K562 (cell line): ENCODE data around the gene EBF4. TPM values are rescaled to one million over a fixed set of nuclear protein-coding genes. Genes with fewer than 3 reads are reported as not detected.
"Not testable (repeated sequence)": the region's sequence is repeated elsewhere in the genome, so short reads cannot be mapped to it uniquely, and the experiment has no call there.

Experiments used
- ATAC-seq: fragments of 200-7000 bp; cut with Tn5 transposase; 3 replicates; pipeline ENCODE4 v1.9.1; 2020; ENCODE audit warnings: moderate library complexity
- BruUV-seq: library from RNA; stranded (reverse); fragments of 400-500 nt; replicated peaks from 2 replicates; lab custom pipeline; 2021; lab: Mats Ljungman, UMichigan
- CTCF ChIA-PET: fragments of 300-600 bp; formaldehyde crosslinking; extraction: SDS; loops from one replicate; lab custom pipeline; 2021; ENCODE audit warnings: low intra/inter-chr PET ratio; lab: Yijun Ruan, JAX
- POLR2A ChIA-PET: fragments of 300-600, 350-650 bp; sonication (Branson Sonifier 250); formaldehyde crosslinking; extraction: SDS; loops from one replicate; lab custom pipeline; 2021; ENCODE audit warnings: antibody characterized with exemption, inconsistent platforms; lab: Yijun Ruan, JAX
- DNase-seq, 4 experiments: peaks; one replicate each; pipeline versions ENCODE4 v3.0.0 to v3.0.0-alpha.2; 2011 to 2018; ENCODE audit warnings: low spot score in 3 of 4, mixed read lengths in 3 of 4; ENCODE audit errors: extremely low read depth in 1 of 4
- FAIRE-seq: peaks from 2 replicates; lab custom pipeline; 2011; peaks lifted over from hg19 to GRCh38; lab: Jason Lieb, UNC
- H2AFZ ChIP-seq: 2 replicates; pipeline ENCODE4 v1.6.0; 2011; ENCODE audit warnings: low read depth, low read length, control low read depth, inconsistent platforms
- H3K27ac ChIP-seq: fragments of 200-600 bp; 3 replicates; pipeline ENCODE4 v1.8.0; 2011; ENCODE audit warnings: low read depth, mild to moderate bottlenecking, control low read depth, inconsistent platforms, low read length, moderate library complexity, mixed read lengths; ENCODE audit errors: extremely low read depth
- H3K27me3 ChIP-seq, 2 experiments: fragments of 300-600 bp in 1 of 2; 2 replicates in 1 of 2; 3 replicates in 1 of 2; pipeline versions ENCODE4 v1.6.0 to v1.8.0; 2011; ENCODE audit warnings: inconsistent platforms in 2 of 2, low read length in 2 of 2, mild to moderate bottlenecking in 1 of 2, mixed read lengths in 1 of 2, moderate library complexity in 1 of 2; ENCODE audit not compliant: control insufficient read depth in 2 of 2, insufficient read depth in 2 of 2
- H3K36me3 ChIP-seq: fragments of 300-600 bp; 3 replicates; pipeline ENCODE4 v1.8.0; 2011; ENCODE audit warnings: mild to moderate bottlenecking, low read length, inconsistent platforms; ENCODE audit not compliant: control insufficient read depth, insufficient read depth
- H3K4me1 ChIP-seq, 2 experiments: fragments of 200-600 bp in 1 of 2; replicated peaks in 1 of 2; 2 replicates in 1 of 2; 3 replicates in 1 of 2; pipeline versions ENCODE4 v1.5.1 to v1.8.0; 2011; ENCODE audit warnings: inconsistent platforms in 2 of 2, low read length in 2 of 2, mild to moderate bottlenecking in 1 of 2, mixed read lengths in 1 of 2, moderate library complexity in 1 of 2; ENCODE audit not compliant: control insufficient read depth in 2 of 2, insufficient read depth in 2 of 2
- H3K4me2 ChIP-seq: 2 replicates; pipeline ENCODE4 v1.6.1; 2011; ENCODE audit warnings: low read length, control low read depth, inconsistent platforms, mixed read lengths; ENCODE audit not compliant: insufficient read depth
- H3K4me3 ChIP-seq: fragments of 200-600 bp; sonication (generic), shearing (Covaris generic); 2 replicates; pipeline ENCODE4 v1.5.1; 2016; ENCODE audit warnings: control low read depth, inconsistent platforms
- H3K79me2 ChIP-seq: fragments of 200-600 bp; 3 replicates; pipeline ENCODE4 v1.8.0; 2011; ENCODE audit warnings: low read length, inconsistent platforms; ENCODE audit not compliant: control insufficient read depth, insufficient read depth
- H3K9ac ChIP-seq, 2 experiments: 2 replicates each; pipeline versions ENCODE4 v1.6.0 to v1.6.1; 2011; ENCODE audit warnings: low read depth in 2 of 2, low read length in 2 of 2, control low read depth in 1 of 2, inconsistent platforms in 1 of 2, mild to moderate bottlenecking in 1 of 2, mixed read lengths in 1 of 2; ENCODE audit not compliant: insufficient read depth in 1 of 2
- H3K9me1 ChIP-seq: one replicate; pipeline ENCODE4 v1.6.0; 2011; ENCODE audit warnings: inconsistent platforms, mild to moderate bottlenecking, low read length, moderate library complexity; ENCODE audit not compliant: control insufficient read depth, insufficient read depth
- H3K9me3 ChIP-seq: replicated peaks from 2 replicates; pipeline ENCODE4 v1.5.1; 2011; ENCODE audit warnings: low read depth, low read length, inconsistent platforms; ENCODE audit not compliant: control insufficient read depth, insufficient read depth
- H4K20me1 ChIP-seq: replicated peaks from 2 replicates; pipeline ENCODE4 v1.6.1; 2011; ENCODE audit warnings: low read length, inconsistent platforms, mixed read lengths; ENCODE audit not compliant: control insufficient read depth, insufficient read depth
- PHB2 ChIP-seq: fragments of 450-650 bp; IDR thresholded peaks from 2 replicates; pipeline ENCODE4 v1.6.1; 2017; ENCODE audit warnings: low read depth
- PRPF4 ChIP-seq: fragments of 200-400 bp; formaldehyde crosslinking; IDR thresholded peaks from one replicate; pipeline ENCODE4 v1.6.1; 2017; ENCODE audit warnings: low read length, low read depth, mild to moderate bottlenecking; ENCODE audit not compliant: insufficient read depth, poor library complexity, severe bottlenecking
- RFX1 ChIP-seq: fragments of 450-650 bp; IDR thresholded peaks from 2 replicates; pipeline ENCODE4 v1.6.1; 2016; ENCODE audit warnings: mild to moderate bottlenecking, moderate library complexity
- WGBS: fragments of 100-300 bp; shearing (Covaris generic); methylation state at CpG from one replicate; pipeline ENCODE4 v1.1.6; 2016; ENCODE audit warnings: low coverage, mixed read lengths; ENCODE audit not compliant: insufficient coverage; ENCODE audit errors: missing lambda C conversion rate; 5-methylcytosine and 5-hydroxymethylcytosine counted together
- in situ Hi-C: fragments of 300-500 bp; cut with MboI; formaldehyde crosslinking; loops from 4 replicates; pipeline ENCODE4 v1.15.0; 2018; ENCODE audit warnings: inconsistent platforms, mixed read lengths
- intact Hi-C: fragments of 100-400 bp; cut with micrococcal nuclease; formaldehyde crosslinking; loops from 2 replicates; pipeline ENCODE4 v1.14.2; 2022
- polyA plus RNA-seq, 8 experiments: library from polyadenylated mRNA; depleted of rRNA in 4 of 8; stranded (reverse) in 5 of 8; unstranded in 3 of 8; fragments of >200 nt; fragmentation: Nextera tagmentation in 2 of 8; fragmentation: Illumina TruSeq in 1 of 8; extraction: Ambion mirVana in 2 of 8; extraction: Trizol in 1 of 8; gene quantifications; 2 replicates each; pipeline versions ENCODE4 v1.2.1 to v1.2.3, GENCODE V29; 2011 to 2014; ENCODE audit warnings: inconsistent platforms in 1 of 8, missing spikeins in 1 of 8
- total RNA-seq, 7 experiments: library from RNA; depleted of rRNA in 6 of 7; stranded (reverse); fragments of >200 nt in 6 of 7; fragmentation: Illumina TruSeq in 2 of 7; extraction: Trizol in 2 of 7; gene quantifications; 2 replicates each; pipeline versions ENCODE4 v1.2.1 to v1.2.3, GENCODE V29; 2011 to 2021; ENCODE audit warnings: low replicate concordance in 1 of 7
- TF ChIP-seq, protein P1 (sequence below), 2 experiments: fragments of 450-650 bp in 1 of 2; sonication (generic) in 1 of 2; formaldehyde crosslinking in 1 of 2; IDR thresholded peaks in 1 of 2; conservative IDR thresholded peaks in 1 of 2; 2 replicates each; pipeline versions ENCODE4 v1.6.1 to v1.8.1; 2016 to 2023; ENCODE audit warnings: mild to moderate bottlenecking in 2 of 2, moderate library complexity in 2 of 2, inconsistent platforms in 1 of 2, missing genetic modification reagents in 1 of 2

EBF4 gene
- total and polyA plus RNA-seq, 9 of the 15 experiments (the other 6 are each of a cell fraction or from before 2014, with no cell fraction given) = 0.09 TPM; not detected in 8

- TF ChIP-seq, protein P1, sequence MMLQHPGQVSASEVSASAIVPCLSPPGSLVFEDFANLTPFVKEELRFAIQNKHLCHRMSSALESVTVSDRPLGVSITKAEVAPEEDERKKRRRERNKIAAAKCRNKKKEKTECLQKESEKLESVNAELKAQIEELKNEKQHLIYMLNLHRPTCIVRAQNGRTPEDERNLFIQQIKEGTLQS (IDR thresholded peaks at IDR 0.05) = no peak
- TF ChIP-seq, protein P1 (CRISPR knock-in tag; conservative IDR thresholded peaks at IDR 0.05) = no peak
- no peak for TF ChIP-seq RFX1
- TF ChIP-seq PHB2 = no peak
- no peak for TF ChIP-seq PRPF4
Measured at GRCh38 chr20:2695206-2695983, 2.8 kb downstream of the EBF4 start (continued).

DNA sequence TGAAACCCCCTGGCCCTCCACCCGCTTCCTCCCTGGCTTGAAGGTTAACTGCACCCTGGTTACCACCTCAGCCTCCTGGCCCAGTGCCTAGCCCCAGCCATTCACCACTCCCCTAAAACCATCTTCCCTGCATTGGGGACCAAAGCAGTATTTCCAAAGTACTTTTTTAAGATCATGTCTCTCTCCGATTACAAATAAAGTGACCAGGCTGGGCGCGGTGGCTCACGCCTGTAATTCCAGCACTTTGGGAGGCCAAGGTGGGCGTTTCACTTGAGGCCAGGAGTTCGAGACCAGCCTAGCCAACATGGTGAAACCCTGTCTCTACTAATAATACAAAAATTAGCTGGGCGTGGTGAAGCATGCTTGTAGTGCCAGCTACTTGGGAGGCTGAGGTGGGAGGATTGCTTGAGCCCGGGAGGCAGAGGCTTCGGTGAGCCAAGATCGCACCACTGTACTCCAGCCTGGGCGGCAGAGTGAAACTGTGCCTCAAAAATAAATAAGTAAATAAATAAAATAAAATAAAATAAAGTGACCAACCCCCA, 3.5 kb downstream of the EBF4 start:
- H3K4me3 ChIP-seq, FAIRE-seq, CTCF ChIA-PET, H3K36me3 ChIP-seq, H3K79me2 ChIP-seq, H4K20me1 ChIP-seq, H3K27ac ChIP-seq, H3K9ac ChIP-seq, H3K4me2 ChIP-seq, H2AFZ ChIP-seq, in situ Hi-C loops, H3K9me3 ChIP-seq, POLR2A ChIA-PET, BruUV-seq, DNase-seq, H3K9me1 ChIP-seq, ATAC-seq, intact Hi-C loops: not testable (repeated sequence)
- WGBS = 21% methylated on average over 10 of the region's 12 CpGs
- Histone ChIP-seq H3K27me3 (peaks cover 12 to 66% of the 10 kb centered on the region in 2 experiments; a peak in 4 of 5 replicates), H3K4me1 (peaks cover 0 to 19% of the 10 kb centered on the region in 2 experiments; a peak in 2 of 5 replicates)
